Hepatic stellate cell (primary cell): Measurements from ENCODE around the gene WDR91.

Experiments
- DNase-seq: peaks from one replicate; pipeline ENCODE4 v3.0.0; 2011; ENCODE audit warnings: low spot score

The WDR91 gene

DNA sequence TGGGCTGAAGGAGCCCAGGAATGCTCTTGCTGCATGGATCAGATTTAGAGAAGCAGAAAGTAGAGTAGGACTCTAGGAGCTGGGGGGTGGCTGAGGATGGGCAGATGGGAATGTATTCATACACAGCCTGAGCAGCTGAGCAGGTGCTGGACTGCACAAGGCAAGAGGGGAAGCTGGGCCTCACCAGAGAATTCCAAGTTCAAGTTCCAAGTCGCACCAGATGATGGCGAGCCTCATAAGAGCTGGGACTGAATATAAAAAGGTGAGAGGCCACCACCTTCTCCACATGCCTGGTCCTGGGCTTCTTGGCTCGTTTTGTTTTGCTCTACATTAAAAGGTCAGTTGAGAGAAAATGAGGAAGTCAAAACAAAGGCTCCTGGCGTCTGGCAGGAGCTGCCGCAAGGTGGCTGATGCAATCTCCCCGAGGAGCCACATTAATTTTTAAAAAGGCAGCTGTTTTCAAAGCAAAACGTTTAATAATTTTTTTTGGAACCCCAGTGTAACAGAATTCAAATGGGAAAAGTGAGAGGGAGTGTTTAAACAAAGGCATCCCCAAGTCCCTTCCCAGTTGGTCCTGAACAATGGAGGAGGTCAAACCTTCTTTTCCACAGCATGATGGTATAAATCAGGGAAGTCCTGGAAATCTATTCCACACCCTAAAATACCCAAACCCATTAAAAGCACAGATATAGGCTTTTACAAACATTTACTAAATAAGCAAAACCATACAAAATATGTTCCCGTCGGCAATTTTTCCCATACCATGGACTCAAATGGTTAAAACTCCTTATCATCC, 50.3 kb downstream of the WDR91 start:
- DNase-seq = no peak

DNA sequence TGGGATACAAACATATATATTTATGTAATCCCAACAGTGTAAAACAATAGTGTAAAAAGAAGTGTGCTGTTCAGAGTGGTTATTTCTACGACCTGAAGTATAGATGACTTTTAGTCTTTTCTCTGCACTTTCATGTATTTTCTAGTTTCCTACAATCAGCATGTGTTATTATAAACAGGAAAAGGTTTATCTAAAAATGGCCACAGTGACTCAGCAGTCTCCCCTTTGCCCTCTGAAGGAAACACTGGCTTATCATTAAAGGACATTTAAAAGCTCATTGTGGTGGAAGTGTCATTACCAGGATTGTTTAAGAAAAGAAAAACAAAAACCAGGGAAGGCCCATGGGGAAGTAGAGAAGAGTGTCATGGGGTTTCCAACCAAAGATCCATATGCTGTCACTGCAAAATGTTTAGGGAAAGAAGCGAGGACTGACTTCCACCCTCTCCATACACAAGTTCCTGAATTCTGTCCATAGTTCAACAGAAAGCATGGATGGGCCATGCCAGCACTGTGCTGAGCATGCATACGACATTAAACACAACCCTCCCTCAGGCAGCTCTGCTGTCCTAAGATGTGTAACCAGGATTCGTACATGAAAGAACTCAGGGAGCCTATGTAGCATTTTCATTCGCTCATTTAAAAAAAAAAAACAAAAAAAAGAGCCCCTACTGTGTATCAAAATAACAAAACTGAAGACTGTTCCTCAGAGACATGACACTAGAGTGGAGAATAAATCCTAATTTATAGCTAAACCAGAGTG, 51.0 kb downstream of the WDR91 start:
- DNase-seq = no peak

DNA sequence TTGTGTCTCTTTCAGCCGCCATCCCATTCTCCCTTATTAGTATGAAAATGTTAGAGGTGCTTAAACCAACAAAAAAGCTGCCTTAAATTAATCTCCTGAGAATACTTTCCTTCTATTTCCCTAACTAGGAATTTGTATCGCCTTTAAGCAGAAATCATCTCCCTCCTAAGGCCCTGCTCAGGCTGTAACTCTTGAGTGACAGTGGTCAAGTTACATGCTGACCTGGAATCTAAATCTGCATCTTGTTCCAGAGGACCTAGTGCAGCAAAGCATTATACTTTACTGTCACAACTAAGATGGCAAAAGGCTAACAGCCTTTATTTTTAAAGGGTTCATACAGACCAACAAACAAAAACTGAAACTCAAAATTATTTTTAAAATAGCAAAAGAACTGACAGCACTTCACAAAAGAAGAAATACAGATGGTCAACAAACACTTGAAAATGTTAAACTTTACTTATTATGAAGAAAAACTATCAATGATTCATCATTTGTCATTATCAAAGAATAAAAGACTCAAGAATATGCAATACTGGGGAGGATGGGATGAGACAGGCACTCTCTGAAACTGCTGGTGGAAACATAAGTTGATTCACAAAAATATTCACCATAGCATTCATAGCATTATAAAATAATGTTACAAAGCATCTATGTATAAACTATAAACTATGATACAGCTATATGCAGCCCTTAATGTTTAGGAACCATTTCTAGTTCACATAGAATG, 51.8 kb downstream of the WDR91 start:
- no peak for DNase-seq

DNA sequence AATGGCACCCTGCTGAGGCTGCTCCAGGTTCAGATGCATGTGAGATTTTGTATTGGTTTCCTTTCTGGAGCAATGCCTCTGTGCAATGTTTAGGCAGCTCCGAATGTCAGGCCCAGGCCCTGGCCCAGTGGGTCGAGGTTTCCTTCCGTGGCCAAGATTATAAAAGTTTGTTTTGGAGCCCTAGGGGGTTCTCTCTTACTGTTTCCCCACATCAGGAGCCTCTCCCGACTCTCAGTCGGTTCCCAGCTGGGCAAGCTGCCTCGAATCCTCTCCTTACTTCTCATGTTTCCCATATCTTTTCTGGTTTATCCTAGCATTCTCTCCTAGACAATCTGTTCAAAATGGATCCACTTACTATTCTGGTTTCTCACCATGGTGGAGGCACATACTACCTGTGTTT, 52.5 kb downstream of the WDR91 start:
- no peak for DNase-seq

DNA sequence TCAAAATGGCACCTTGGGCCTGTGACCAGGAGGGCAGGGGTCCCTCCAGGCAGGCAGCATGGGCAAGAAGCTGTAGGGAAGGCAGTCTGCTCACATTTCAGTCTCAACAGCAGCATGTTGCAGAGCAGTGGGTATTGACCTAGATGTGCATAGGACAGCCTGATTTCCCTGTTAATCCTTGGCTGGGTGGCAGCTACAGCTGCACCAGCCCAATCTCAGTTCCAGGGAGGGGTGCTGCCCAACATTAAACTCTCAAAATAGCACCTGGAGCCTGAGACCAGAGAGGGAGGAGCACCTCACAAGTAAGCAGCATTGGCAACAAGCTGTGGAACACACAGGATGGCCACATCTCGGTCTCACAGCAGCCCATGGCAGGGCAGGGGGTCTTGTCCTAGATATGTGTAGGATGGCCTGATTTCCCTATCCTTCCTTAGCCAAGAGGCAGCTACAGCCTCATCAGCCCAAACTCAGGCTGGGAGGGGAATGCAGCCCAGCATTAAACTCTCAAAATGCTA, 53.1 kb downstream of the WDR91 start:
- no peak for DNase-seq

DNA sequence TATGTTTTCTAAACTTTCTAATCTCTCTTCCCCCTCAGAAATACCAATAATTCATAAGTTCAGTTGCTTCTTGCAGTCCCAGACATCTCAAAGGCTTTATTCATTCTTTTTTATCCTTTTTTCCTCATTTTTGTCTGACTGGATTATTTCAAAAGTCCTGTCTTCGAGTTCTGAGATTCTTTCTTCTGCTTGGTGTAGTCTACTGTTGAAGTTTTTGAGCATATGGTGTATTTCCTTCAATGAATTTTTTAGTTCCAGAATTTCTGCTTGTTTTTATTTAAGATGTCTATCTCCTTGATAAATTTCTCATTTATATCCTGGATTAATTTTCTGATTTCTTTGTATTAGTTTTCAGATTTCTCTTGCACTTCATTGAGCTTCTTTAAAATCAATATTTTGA, 55.0 kb downstream of the WDR91 start:
- DNase-seq = no peak

DNA sequence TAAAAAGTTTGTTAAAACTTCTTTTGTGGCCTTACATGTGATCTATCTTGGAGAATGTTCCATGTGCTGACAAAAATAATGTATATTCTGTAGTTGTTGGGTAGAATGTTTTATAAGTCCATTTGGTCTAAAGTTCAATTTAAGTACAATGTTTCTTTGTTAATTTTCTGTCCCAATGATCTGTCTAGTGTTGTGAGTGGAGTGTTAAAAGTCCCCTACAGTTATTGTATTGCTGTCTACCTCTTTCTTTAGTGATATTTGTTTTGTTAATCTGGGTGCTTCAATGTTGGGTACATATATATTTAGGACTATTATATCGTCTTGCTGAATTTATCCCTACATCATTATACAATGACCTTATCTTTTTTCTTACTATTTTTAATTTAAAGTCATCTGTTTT, 56.6 kb downstream of the WDR91 start:
- DNase-seq = no peak

DNA sequence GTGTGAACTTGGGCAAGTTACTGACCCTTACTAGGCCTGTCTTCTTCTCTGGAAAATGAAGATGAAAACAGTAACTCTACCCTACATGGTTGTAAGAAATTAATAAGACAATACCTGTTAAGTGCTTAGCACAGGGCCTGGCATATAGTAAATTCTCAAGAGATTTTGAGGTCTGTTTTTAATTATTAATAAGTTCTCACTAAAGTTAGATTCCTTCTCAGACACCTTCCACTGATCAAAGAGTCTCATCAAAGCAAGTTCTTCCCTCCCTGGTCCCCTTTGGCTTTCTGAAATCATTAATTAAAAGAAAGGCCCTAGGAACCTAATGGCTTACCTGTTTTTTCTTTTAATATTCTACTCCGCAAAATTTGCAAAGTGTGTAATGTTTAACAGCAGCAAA, 58.9 kb downstream of the WDR91 start:
- DNase-seq = no peak

DNA sequence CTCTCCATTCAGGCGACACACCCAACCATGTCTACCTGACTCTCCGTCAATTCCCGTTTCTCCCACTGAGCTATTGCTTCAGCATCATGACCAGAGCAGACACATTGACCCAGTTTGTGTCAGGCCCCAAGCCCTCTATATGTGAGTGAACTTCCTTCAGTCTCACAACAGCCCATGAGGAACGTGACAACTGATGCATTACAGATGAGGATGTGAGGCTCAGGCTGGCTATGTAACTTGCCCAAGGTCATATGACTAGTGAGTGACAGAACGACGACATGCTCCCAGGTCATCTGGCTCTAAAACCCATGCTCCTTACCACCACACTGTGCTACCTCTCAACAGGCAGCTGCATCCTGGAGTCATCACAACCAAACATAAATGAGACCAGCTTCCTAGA, 59.8 kb downstream of the WDR91 start:
- no peak for DNase-seq

DNA sequence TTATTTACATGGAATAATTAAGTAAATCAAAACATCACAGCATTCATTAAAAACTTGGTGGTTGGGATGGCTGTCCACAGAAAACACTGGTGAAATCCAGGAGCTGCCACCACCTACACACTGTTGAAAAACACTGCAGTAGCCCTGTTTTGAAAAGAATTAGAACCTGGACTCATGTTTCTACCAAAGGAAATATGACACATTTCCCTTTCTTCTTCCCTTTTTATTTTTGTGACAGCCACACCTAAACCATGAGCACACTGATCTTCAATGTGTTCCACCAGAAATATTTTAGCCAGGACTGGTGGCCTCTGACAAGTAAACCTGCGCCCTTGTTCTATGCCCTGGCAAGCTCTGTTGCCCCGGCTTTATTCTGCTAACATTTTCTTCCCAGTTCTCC, 60.2 kb downstream of the WDR91 start:
- no peak for DNase-seq

DNA sequence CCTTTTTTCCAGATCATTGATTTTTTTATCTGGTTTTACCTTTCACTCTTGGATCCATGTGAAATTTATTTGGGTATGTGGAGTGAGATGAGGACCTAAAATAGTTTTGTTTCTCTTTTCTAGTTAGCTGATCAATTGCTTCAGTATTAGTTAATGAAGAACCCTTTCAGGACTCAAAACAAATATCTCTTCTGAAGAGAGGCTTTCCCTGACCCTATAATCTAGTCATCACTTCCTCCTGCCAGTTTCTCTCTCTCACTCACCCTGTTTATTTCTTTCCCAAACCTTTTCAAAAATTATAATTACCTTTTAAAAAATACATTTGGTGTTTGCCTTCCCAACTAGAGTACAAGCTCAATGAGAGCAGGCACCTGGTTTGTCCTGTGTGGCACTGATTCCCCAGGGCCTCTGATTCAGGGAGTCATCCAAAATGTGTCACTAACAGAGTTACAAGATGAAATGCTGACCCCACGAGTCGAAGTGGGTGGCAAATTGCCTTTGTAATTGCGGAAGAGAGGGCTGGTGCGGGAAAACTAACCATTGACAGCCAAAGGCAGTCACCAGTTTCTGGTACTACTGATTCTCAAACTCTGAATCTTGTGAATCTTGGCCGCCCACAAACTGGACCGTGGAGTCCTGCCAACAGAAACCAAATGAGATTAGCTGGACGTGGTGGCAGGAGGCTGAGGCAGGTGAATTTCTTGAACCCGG, 61.1 kb downstream of the WDR91 start:
- no peak for DNase-seq

DNA sequence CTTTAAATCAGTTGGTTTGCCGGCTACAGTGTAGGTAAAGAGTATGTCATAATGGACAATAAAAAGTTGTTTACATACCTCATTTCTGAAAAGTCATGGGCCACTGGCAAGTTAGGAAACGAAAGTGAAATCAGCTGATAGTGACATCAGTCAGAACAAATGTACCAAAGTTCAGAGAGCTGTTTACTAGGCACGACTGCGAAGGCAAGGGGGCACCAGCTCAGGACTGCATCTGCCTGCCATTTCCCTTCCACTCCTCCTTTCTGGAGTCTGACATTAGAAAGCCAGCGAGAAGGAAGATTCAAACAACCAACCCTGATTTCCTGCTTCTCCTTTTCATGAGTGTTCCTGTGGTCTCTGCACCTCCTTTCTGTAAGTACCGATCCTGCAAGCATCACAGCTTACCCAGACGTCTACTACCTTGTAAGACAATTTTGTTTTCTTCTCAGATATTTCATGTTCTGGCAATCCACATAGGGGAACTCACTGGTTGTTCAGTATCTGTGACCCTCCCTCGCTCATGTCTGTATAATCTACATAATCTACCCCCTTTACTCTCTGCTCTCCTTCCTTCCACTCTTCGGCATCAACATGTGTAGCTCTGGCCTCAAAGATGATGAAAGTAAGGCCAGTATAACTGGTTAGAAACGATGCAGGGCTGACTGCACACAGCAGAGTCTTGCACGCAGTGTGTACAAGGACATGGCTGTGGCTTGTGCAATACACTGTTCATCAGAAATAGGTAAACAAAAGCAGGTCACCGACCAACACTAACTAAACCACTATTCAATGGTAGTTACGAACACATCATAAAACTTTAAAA, 63.2 kb downstream of the WDR91 start, which contains the start of gene TMEM140:
TSS of gene TMEM140 (plus strand) at position 174 of the 823 bp plus-strand sequence. CDS start 16,370 bp downstream, outside the sequence.
- DNase-seq = no peak

DNA sequence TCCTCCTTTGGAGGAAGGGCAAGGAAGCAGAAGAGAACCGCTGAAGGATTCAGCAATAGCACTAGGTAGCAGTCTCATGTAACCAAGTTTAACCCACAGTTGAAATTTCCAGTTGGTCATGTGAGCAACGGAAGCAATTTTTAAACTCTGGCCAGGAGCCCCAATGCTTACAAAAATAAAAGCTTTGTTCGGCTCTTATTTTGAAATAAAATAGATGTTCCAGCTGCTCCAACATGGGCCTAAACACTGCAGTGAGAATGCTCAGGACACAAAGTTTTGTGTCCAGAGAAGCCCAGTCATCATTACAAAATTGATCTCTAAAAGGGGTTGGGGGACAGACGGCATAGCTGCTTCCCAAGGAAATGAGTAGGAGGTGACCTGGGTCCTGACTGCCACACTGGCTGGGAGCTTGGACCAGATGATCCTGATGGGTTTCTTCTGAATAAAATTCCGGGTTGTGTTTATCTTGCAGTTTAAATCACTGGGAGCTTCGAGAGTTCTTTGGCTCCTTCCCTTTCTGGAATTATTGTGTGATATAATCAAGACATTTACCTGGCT, 63.9 kb downstream of the WDR91 start:
- DNase-seq = no peak

DNA sequence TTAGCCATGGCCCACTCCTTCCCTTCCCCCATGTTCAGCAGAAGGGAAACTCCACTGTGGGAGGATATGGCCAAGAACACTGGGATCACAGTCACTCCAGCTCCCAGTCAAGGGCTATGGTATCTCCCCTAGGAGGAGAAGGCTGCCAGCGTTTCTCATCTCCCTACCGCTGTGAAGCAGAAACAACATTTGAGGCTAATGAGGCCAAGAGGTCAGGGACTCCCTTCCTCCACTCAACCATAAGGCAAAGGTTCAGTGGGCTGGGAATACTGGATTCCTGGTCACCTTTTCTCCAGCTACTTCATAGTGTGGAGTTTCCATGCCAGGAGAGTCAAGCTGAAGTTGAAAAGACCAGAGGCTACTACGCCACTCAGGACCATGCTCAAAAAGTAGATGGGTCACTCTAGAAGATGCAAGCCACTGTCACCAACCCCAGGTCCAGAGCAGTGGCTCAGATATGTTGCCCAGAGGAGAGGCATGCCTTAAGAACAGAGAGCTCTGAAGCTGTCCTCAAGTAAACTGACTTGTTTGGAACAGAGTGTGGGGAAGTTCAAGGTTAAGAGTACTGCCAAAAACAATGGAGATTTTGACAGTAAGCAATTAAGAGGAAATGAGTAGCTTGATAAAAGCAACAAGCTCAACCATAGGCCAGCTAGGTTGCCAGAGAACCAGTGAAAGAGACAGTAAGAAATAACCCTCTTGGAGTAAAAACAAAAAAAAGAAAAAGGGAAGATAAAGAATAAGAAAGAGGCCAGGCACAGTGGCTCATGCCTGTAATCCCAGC, 67.2 kb downstream of the WDR91 start:
- DNase-seq = no peak
